Effector CD8-positive, alpha-beta T cell (primary cell): Measurements from ENCODE around the gene C5orf63.
"Not testable (repeated sequence)": the region's sequence is repeated elsewhere in the genome, so short reads cannot be mapped to it uniquely, and the experiment has no call there.

Experiments
- DNase-seq: peaks from one replicate; lab custom pipeline; 2025; lab: John Stamatoyannopoulos, UW

The C5orf63 gene

DNA sequence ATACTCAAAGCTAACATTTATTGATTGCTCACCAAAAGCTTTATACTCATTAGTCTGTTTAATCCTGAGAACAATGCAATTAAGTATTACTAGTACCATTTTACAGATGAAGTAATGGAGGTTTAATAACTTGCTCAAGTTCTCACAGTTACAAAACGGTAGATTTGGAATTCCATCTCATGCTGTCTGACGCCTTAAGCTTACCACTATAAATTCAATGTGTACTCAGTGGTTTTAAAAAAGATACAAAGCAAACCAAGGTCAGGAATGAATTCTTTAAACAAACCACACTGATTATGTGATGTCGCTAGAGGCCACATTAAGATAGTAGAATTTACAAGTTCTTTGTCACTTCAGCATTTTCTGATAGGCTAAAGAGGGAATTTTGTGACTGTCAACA is 1.2 kb upstream of the C5orf63 start:
- no peak for DNase-seq

- no peak for DNase-seq
These were observed 3.1 kb downstream of the C5orf63 start for GRCh38 chr5:127070243-127070642.

GRCh38 chr5:127068493-127069214 is 4.6 kb downstream of the C5orf63 start:
- DNase-seq = no peak

DNA sequence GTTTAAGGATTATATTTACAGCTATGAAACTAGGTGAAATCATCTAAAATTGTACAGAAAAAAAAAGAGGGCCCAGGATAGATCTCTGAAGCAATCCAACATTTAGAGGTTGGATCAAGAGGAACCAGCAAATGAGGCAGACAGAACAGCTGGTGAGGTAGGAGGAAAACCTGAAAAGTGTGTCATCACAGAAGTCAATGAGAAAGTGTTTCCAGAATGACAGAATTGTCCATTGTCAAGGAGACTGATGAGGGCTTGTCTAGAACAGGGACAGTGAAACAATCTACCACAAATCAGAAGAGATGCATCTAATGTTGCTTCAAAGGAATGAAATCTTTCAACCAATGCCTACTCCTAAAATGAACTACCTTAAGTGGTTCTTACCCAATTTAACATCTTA is 6.6 kb downstream of the C5orf63 start:
- DNase-seq = no peak

- no peak for DNase-seq
These were observed 9.0 kb downstream of the C5orf63 start for GRCh38 chr5:127064253-127064840.

DNA sequence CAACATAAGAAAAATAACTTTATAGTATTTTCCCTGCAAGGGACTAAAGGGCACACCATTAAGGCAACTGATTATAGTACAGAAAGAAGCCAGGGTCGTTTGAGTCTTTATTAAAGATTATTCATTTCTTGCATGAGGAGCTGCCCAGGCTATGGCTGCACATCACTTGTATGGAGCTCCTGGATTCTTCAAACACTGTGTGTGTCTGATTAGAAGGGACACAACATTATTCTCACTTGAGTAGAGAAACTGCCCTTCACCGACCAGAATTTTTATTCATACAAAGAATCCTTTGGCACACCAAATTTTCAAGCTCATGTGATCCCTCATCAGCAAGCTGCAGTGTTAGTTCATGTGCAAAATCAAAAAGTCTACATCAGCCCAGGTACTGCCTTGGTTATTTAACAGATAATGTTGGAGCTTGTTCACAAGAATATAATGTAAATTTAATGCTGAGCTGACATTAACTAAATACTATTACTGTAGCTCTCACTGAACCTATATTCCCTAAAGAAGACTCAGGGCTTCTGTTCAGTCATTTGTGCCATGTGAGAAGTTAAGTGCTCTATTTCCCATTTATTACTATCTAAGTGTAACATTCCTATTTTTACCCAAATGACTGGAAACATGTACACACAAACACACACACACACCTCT is 9.9 kb downstream of the C5orf63 start:
- no peak for DNase-seq

DNA sequence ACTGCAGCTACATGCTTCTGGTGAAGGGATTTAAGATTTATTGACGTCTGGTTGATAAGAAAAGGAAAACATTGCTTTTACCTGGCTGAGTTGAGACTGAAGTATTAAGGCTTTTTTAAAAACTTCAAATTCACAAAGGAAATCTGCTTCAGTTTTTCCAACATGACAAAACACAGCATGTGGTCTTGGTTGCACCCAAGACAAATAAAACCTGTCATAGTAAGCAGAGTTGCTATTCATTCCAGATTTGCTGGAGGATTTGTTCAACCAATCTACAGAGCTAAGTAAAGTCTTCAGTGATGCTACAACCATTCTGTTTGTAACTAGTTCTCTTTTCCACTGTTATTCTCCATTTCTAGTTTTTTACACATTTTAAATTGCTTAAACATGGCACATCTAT is 11.3 kb downstream of the C5orf63 start:
- DNase-seq = no peak

- no peak for DNase-seq
These were observed 11.8 kb downstream of the C5orf63 start for GRCh38 chr5:127061537-127061936.

GRCh38 chr5:127060470-127060985 is 12.8 kb downstream of the C5orf63 start:
- DNase-seq = no peak

GRCh38 chr5:127056896-127057295 is 16.4 kb downstream of the C5orf63 start:
- DNase-seq = no peak

DNA sequence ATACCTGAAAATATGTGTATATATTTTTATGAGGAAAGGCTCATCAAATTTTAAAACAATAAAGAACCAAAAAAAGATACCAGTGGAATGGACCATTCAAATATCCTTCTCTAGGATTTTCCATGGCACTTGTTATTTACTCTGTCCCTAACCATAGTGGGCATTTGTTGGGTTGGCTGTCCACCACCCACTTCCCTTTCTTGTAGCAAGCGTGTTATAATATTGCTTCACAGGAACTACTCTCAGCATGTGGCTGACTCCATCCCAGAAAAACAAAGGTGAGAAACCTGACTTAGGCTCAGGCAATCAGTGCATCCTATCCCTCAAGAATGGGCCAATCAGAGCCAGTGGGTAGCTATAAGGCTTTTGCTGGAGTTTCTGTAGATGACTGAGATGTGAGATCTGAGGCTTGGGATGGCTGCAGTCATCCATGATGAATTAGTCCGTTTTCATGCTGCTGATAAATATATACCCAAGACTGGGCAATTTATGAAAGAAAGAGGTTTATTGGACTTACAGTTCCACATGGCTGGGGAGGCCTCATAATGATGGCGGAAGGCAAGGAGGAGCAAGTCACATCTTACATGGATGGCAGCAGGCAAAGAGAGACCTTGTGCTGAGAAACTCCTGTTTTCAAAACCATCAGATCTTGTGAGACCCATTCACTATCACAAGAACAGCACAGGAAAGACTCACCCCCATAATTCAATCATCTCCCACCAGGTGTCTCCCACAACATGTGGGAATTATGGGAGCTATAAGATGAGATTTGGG is 17.2 kb downstream of the C5orf63 start:
- DNase-seq = no peak

DNA sequence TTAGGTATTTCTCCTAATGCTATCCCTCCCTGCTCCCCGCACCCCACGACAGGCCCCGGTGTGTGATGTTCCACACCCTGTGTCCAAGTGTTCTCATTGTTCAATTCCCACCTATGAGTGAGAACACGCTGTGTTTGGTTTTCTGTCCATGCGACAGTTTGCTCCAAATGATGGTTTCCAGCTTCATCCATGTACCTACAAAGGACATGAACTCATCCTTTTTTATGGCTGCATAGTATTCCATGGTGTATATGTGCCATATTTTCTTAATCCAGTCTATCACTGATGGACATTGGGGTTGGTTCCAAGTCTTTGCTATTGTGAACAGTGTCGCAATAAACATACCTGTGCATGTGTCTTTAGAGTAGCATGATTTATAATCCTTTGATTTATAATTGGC is 19.8 kb downstream of the C5orf63 start:
- DNase-seq = not testable (repeated sequence)

GRCh38 chr5:127053049-127053448 is 20.3 kb downstream of the C5orf63 start:
- DNase-seq = no peak

DNA sequence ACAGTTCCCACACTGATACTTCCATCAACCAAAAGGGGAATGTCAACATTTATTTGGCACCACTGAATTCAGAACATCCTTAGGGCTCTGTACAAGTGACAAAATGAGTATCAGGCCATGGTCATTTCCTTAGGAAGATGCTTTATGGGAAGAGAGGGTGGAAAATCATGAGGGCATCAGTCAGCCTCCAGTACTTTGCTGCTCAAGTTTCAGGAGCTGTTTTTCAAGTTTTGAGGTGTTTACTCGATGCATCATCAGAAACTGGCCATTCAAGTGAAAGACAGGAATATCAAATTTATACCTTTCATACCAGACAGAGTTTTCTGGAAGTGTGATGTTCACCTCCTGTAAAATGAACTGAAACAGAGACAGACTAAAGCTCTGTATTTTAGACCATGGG is 21.7 kb downstream of the C5orf63 start:
- no peak for DNase-seq

- no peak for DNase-seq
These were observed 26.8 kb downstream of the C5orf63 start for GRCh38 chr5:127046343-127047072.

DNA sequence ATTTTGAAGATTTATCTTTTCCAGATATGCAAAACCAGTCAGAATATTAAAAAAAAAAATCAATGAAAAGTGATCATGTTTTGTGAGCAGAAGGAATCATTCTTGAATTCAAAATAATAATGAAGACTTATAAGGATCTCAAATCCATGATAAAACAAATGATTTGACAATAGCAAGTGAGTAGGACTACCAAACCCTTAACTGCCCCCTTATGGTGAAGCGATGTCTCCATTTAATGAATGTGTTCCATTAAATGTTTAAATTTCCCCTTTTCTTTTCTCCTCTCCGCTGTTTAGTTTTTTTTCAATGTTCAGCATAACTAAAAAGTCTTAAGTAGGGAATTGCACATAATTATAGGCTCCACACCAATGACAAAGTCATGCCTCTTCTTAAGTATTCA is 30.7 kb downstream of the C5orf63 start:
- no peak for DNase-seq

DNA sequence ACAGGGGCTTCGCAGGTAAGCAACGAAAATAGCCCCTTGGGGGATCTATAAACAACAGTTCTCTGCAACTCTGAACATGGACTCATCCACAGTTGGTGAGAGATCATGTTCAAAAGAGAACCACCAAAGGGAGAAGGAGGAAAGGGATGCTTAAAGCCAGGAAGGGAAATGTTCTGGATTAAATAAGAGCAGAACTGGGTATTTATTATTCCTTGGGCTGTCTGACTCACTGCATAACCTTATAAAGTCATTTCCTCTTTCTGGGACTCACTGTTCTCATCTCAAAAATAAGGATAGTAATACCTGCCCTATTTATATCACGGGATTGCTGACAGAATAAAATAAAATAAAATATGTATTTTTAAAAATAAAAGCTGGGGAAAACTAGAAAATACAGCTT is 31.7 kb downstream of the C5orf63 start:
- no peak for DNase-seq

GRCh38 chr5:127040796-127041520 is 32.3 kb downstream of the C5orf63 start:
- no peak for DNase-seq

- DNase-seq = no peak
These were observed 34.8 kb downstream of the C5orf63 start for GRCh38 chr5:127038550-127038949.

GRCh38 chr5:127031863-127032232 is 41.5 kb downstream of the C5orf63 start:
- no peak for DNase-seq
